Chondrocyte (in vitro differentiated cells): Measurements from ENCODE around the gene TBC1D5. TPM values are rescaled to one million over a fixed set of nuclear protein-coding genes. Genes with fewer than 3 reads are reported as not detected.

Experiments
- DNase-seq: peaks from one replicate; pipeline ENCODE4 v3.0.0; 2021; ENCODE audit warnings: mixed read lengths, low spot score
- H3K27ac Mint-ChIP-seq: one replicate; pipeline ENCODE4 v1.8.0; 2021; ENCODE audit warnings: mild to moderate bottlenecking, moderate library complexity, mixed read lengths; ENCODE audit not compliant: unreplicated experiment
- H3K27me3 Mint-ChIP-seq: 2 replicates; pipeline ENCODE4 v1.8.0; 2021; ENCODE audit warnings: low read depth, mixed read lengths
- H3K36me3 Mint-ChIP-seq: 2 replicates; pipeline ENCODE4 v1.8.0; 2021; ENCODE audit warnings: low read depth, mixed read lengths
- H3K4me1 Mint-ChIP-seq: 2 replicates; pipeline ENCODE4 v1.8.0; 2021; ENCODE audit warnings: low read depth, mild to moderate bottlenecking, mixed read lengths
- H3K4me3 Mint-ChIP-seq: one replicate; pipeline ENCODE4 v1.8.0; 2021; ENCODE audit warnings: mild to moderate bottlenecking, moderate library complexity, mixed read lengths; ENCODE audit not compliant: unreplicated experiment
- H3K9me3 Mint-ChIP-seq: 2 replicates; pipeline ENCODE4 v1.8.0; 2021; ENCODE audit warnings: low read depth, mixed read lengths
- total RNA-seq: library from RNA; stranded (reverse); gene quantifications from 3 replicates; pipeline ENCODE4 v1.2.1, GENCODE V29; 2021
- TF ChIP-seq, protein P1 (sequence below): fragments of 200-600 bp; sonication (generic); IDR thresholded peaks from 2 replicates; pipeline ENCODE4 v1.5.0; 2021; ENCODE audit warnings: antibody characterized with exemption, mild to moderate bottlenecking, moderate library complexity

Gene TBC1D5
- total RNA-seq, 1 donor from 2014 or later = 44.6 TPM

- Mint-ChIP-seq H3K4me1 (no peaks in the 10 kb centered on the region), H3K27ac (no peak overlapping the region), H3K27me3 (no peaks in the 10 kb centered on the region), H3K36me3 (peaks cover 2% of the 10 kb centered on the region), H3K4me3 (no peak overlapping the region), H3K9me3 (no peaks in the 10 kb centered on the region)
- TF ChIP-seq, protein P1, sequence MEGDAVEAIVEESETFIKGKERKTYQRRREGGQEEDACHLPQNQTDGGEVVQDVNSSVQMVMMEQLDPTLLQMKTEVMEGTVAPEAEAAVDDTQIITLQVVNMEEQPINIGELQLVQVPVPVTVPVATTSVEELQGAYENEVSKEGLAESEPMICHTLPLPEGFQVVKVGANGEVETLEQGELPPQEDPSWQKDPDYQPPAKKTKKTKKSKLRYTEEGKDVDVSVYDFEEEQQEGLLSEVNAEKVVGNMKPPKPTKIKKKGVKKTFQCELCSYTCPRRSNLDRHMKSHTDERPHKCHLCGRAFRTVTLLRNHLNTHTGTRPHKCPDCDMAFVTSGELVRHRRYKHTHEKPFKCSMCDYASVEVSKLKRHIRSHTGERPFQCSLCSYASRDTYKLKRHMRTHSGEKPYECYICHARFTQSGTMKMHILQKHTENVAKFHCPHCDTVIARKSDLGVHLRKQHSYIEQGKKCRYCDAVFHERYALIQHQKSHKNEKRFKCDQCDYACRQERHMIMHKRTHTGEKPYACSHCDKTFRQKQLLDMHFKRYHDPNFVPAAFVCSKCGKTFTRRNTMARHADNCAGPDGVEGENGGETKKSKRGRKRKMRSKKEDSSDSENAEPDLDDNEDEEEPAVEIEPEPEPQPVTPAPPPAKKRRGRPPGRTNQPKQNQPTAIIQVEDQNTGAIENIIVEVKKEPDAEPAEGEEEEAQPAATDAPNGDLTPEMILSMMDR = no peak
- DNase-seq = no peak
These were observed 226.8 kb downstream of the TBC1D5 start for GRCh38 chr3:17515445-17516234.

GRCh38 chr3:17514597-17514996 lies 227.8 kb downstream of the TBC1D5 start:
- DNase-seq = no peak
- Mint-ChIP-seq H3K27me3 (no peaks in the 10 kb centered on the region), H3K4me1 (no peaks in the 10 kb centered on the region), H3K27ac (no peak overlapping the region), H3K36me3 (peaks cover 2% of the 10 kb centered on the region), H3K9me3 (no peaks in the 10 kb centered on the region), H3K4me3 (no peak overlapping the region)
- TF ChIP-seq, protein P1 = no peak

DNA sequence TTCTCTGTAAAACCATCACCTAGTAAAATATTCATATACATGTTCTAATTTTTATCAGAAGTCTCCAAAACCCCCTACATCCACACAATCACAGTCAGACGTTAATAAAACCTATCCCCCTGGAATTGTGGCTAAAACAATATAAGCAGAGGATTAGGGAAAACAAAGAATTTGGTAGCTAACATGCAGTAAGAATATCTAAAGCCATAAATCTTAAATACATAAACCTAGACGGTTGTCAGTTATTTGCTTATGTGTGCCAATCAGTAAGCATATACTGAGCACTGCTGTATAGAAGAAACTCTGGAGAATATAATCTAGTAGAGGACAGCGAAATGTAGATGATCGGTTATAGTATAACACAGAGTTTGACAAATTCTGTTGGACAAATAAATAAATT lies 232.2 kb downstream of the TBC1D5 start:
- H3K27me3 Mint-ChIP-seq = no peaks in the 10 kb centered on the region
- no peak for DNase-seq
- no peaks in the 10 kb centered on the region for H3K9me3 Mint-ChIP-seq
- H3K4me1 Mint-ChIP-seq = peaks cover 9% of the 10 kb centered on the region
- H3K4me3 Mint-ChIP-seq = no peak overlapping the region
- H3K27ac Mint-ChIP-seq = no peak overlapping the region
- TF ChIP-seq, protein P1 = no peak
- H3K36me3 Mint-ChIP-seq = no peaks in the 10 kb centered on the region

DNA sequence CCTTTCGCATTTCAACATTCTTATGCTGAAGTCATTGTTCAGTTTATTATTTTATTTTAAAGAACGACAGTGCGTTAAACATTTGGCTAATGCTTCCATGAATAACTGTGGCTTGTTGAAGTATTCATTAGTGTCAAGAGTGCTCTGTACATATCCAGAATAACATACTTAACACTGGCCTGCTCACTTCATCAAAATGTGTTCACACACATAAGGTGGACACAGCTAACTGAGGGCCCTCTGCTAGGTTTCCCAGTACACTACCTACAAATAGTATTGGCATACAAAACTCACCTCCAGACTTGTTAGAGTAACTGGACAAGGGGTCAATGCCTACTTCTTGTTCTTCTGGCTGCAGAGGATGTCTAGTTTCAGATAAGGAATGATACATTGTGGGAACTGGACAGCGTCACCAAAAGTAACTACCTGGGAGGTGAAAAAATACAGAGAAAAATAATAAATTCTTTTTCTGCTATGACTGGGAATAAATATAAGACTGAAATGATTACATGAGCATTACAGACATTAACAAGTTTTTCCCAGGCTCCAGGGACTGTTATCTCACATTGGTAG lies 234.2 kb downstream of the TBC1D5 start:
- no peak overlapping the region for H3K4me3 Mint-ChIP-seq
- H3K9me3 Mint-ChIP-seq = no peaks in the 10 kb centered on the region
- DNase-seq = no peak
- H3K27me3 Mint-ChIP-seq = no peaks in the 10 kb centered on the region
- H3K36me3 Mint-ChIP-seq = no peaks in the 10 kb centered on the region
- no peak overlapping the region for H3K27ac Mint-ChIP-seq
- TF ChIP-seq, protein P1 = no peak
- peaks cover 14% of the 10 kb centered on the region for H3K4me1 Mint-ChIP-seq

DNA sequence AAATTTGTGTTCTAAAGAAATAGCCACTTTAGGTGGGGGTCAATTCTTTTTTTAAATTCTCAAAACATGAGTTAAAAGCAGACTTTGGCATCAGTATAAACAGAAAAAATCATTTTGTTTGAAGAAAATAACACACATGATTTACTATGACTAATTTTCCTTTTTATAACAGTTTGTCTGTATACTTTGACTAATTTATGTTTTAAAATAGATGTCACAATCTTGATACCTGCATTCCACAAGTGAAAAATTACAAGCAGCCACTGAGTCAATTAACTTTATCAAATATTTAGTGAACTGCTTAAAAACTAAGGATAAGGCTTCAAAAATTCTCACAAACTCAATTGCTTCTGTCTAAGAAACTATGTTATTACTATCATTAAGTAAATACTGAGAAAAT lies 235.0 kb downstream of the TBC1D5 start:
- Mint-ChIP-seq H3K27ac (no peak overlapping the region), H3K36me3 (no peaks in the 10 kb centered on the region), H3K27me3 (no peaks in the 10 kb centered on the region), H3K9me3 (no peaks in the 10 kb centered on the region), H3K4me1 (peaks cover 14% of the 10 kb centered on the region), H3K4me3 (no peak overlapping the region)
- TF ChIP-seq, protein P1 = no peak
- DNase-seq = no peak
